Fibroblast of peridontal ligament (primary cell): Measurements from ENCODE around the gene ZSWIM6.
A peak's percentile ranks its signal among the peaks of the same experiment; 100 is the strongest.
"Not testable (repeated sequence)": the region's sequence is repeated elsewhere in the genome, so short reads cannot be mapped to it uniquely, and the experiment has no call there.

Experiments used
- DNase-seq: peaks from one replicate; pipeline ENCODE4 v3.0.0-alpha.2; 2010; ENCODE audit errors: extremely low read depth

Gene ZSWIM6

GRCh38 chr5:61407706-61408270 is 75.7 kb downstream of the ZSWIM6 start:
- no peak for DNase-seq

GRCh38 chr5:61408476-61409168 is 76.6 kb downstream of the ZSWIM6 start:
- DNase-seq, result peak; percentile 100

GRCh38 chr5:61409568-61409967 is 77.5 kb downstream of the ZSWIM6 start:
- peak; percentile 84 for DNase-seq

GRCh38 chr5:61410811-61411210 is 78.8 kb downstream of the ZSWIM6 start:
- DNase-seq, result no peak

- DNase-seq, result no peak
Measured at GRCh38 chr5:61412361-61412760, 80.3 kb downstream of the ZSWIM6 start.

GRCh38 chr5:61413205-61413604 is 81.1 kb downstream of the ZSWIM6 start:
- not testable (repeated sequence) for DNase-seq

GRCh38 chr5:61414806-61415205 is 82.7 kb downstream of the ZSWIM6 start:
- no peak for DNase-seq

GRCh38 chr5:61416010-61416409 is 84.0 kb downstream of the ZSWIM6 start:
- no peak for DNase-seq

- DNase-seq, result no peak
Measured at GRCh38 chr5:61416420-61416819, 84.4 kb downstream of the ZSWIM6 start.

- no peak for DNase-seq
Measured at GRCh38 chr5:61417340-61417739, 85.3 kb downstream of the ZSWIM6 start.

GRCh38 chr5:61417851-61418250 is 85.8 kb downstream of the ZSWIM6 start:
- no peak for DNase-seq

- DNase-seq, result no peak
Measured at GRCh38 chr5:61419106-61419505, 87.0 kb downstream of the ZSWIM6 start.

- no peak for DNase-seq
Measured at GRCh38 chr5:61420016-61420415, 88.0 kb downstream of the ZSWIM6 start.

GRCh38 chr5:61421262-61421661 is 89.2 kb downstream of the ZSWIM6 start:
- not testable (repeated sequence) for DNase-seq

- DNase-seq, result no peak
Measured at GRCh38 chr5:61423487-61424145, 91.6 kb downstream of the ZSWIM6 start.

- DNase-seq, result no peak
Measured at GRCh38 chr5:61425918-61426317, 93.9 kb downstream of the ZSWIM6 start.

- DNase-seq, result no peak
Measured at GRCh38 chr5:61429906-61430305, 97.8 kb downstream of the ZSWIM6 start.

- no peak for DNase-seq
Measured at GRCh38 chr5:61431923-61432620, 100.0 kb downstream of the ZSWIM6 start.

GRCh38 chr5:61435368-61435767 is 103.3 kb downstream of the ZSWIM6 start:
- DNase-seq, result no peak

- no peak for DNase-seq
Measured at GRCh38 chr5:61438298-61438970, 106.4 kb downstream of the ZSWIM6 start.

GRCh38 chr5:61440086-61440485 is 108.0 kb downstream of the ZSWIM6 start:
- DNase-seq, result no peak

- DNase-seq, result no peak
Measured at GRCh38 chr5:61440596-61440995, 108.5 kb downstream of the ZSWIM6 start.
